Endothelial cell of umbilical vein (primary cell): ENCODE data around the gene GGT5. TPM values are rescaled to one million over a fixed set of nuclear protein-coding genes. Genes with fewer than 3 reads are reported as not detected.
"Not testable (repeated sequence)": the region's sequence is repeated elsewhere in the genome, so short reads cannot be mapped to it uniquely, and the experiment has no call there.

Experiments used
- BruUV-seq: library from RNA; stranded (reverse); fragments of 400-500 nt; replicated peaks from 2 replicates; lab custom pipeline; 2021; lab: Mats Ljungman, UMichigan
- CTCF ChIA-PET: fragments of 300-600, 350-600 bp; sonication (Branson Sonifier 250); formaldehyde crosslinking; loops from one replicate; lab custom pipeline; 2021; ENCODE audit warnings: antibody characterized with exemption, inconsistent platforms; lab: Charles Lee
- POLR2A ChIA-PET: fragments of 300-600, 350-600 bp; sonication (Branson Sonifier 250); formaldehyde crosslinking; loops from one replicate; lab custom pipeline; 2021; ENCODE audit warnings: antibody characterized with exemption, inconsistent platforms; lab: Charles Lee
- DNase-seq: peaks from one replicate; pipeline ENCODE4 v3.0.0-alpha.2; 2011; ENCODE audit warnings: low read depth, low spot score
- FAIRE-seq: peaks from 2 replicates; lab custom pipeline; 2011; peaks lifted over from hg19 to GRCh38; lab: Jason Lieb, UNC
- H2AFZ ChIP-seq: 2 replicates; pipeline ENCODE4 v1.6.0; 2012; ENCODE audit warnings: low read depth, low read length, control low read depth, inconsistent platforms
- H3K27ac ChIP-seq: 2 replicates; pipeline ENCODE4 v1.5.1; 2011; ENCODE audit warnings: low read depth, mild to moderate bottlenecking, control low read depth, low read length, moderate library complexity; ENCODE audit not compliant: insufficient read depth
- H3K27me3 ChIP-seq, 2 experiments: 2 replicates each; pipeline versions ENCODE4 v1.6.0 to v1.6.1; 2011; ENCODE audit warnings: low read length in 2 of 2, mixed read lengths in 1 of 2; ENCODE audit not compliant: control insufficient read depth in 2 of 2, insufficient read depth in 2 of 2
- H3K36me3 ChIP-seq, 2 experiments: 2 replicates in 1 of 2; 3 replicates in 1 of 2; pipeline ENCODE4 v1.5.1; 2011; ENCODE audit warnings: low read length in 2 of 2, mild to moderate bottlenecking in 1 of 2, moderate library complexity in 1 of 2; ENCODE audit not compliant: control insufficient read depth in 2 of 2, insufficient read depth in 2 of 2; ENCODE audit errors: extremely low read depth in 1 of 2
- H3K4me1 ChIP-seq: 3 replicates; pipeline ENCODE4 v1.5.1; 2011; ENCODE audit warnings: mild to moderate bottlenecking, low read length; ENCODE audit not compliant: control insufficient read depth, insufficient read depth; ENCODE audit errors: extremely low read depth
- H3K4me2 ChIP-seq: 2 replicates; pipeline ENCODE4 v1.6.1; 2011; ENCODE audit warnings: low read length, control low read depth, mixed read lengths; ENCODE audit not compliant: insufficient read depth
- H3K4me3 ChIP-seq, 3 experiments: fragments of 200-600 bp in 1 of 3; sonication (generic), shearing (Covaris generic) in 1 of 3; replicated peaks in 1 of 3; 2 replicates each; pipeline ENCODE4 v1.5.1; 2011 to 2016; ENCODE audit warnings: control low read depth in 3 of 3, low read length in 3 of 3, mild to moderate bottlenecking in 2 of 3, inconsistent platforms in 1 of 3, low read depth in 1 of 3, moderate library complexity in 1 of 3; ENCODE audit not compliant: insufficient read depth in 1 of 3
- H3K79me2 ChIP-seq: 2 replicates; pipeline ENCODE4 v1.6.0; 2012; ENCODE audit warnings: low read length, inconsistent platforms; ENCODE audit not compliant: control insufficient read depth, insufficient read depth
- H3K9ac ChIP-seq: replicated peaks from 2 replicates; pipeline ENCODE3; 2011; ENCODE audit warnings: low read length, control low read depth; ENCODE audit not compliant: insufficient read depth; ENCODE audit errors: extremely low read depth
- H3K9me1 ChIP-seq: replicated peaks from 3 replicates; pipeline ENCODE4 v1.6.0; 2011; ENCODE audit warnings: mild to moderate bottlenecking, low read length; ENCODE audit not compliant: control insufficient read depth, insufficient read depth; ENCODE audit errors: extremely low read depth
- H3K9me3 ChIP-seq: replicated peaks from 2 replicates; pipeline ENCODE4 v1.5.1; 2012; ENCODE audit warnings: low read length, inconsistent platforms; ENCODE audit not compliant: control insufficient read depth, insufficient read depth
- H4K20me1 ChIP-seq: replicated peaks from 2 replicates; pipeline ENCODE3; 2011; ENCODE audit warnings: mild to moderate bottlenecking, low read length; ENCODE audit not compliant: control insufficient read depth, insufficient read depth; ENCODE audit errors: extremely low read depth
- EZH2 ChIP-seq: IDR thresholded peaks from 2 replicates; pipeline ENCODE4 v1.6.1; 2012; ENCODE audit warnings: borderline replicate concordance, low read depth, mild to moderate bottlenecking, moderate library complexity, low read length, inconsistent platforms; ENCODE audit not compliant: severe bottlenecking
- FOS ChIP-seq: IDR thresholded peaks from 2 replicates; pipeline ENCODE4 v1.6.1; 2011; ENCODE audit warnings: mild to moderate bottlenecking, low read length, moderate library complexity, borderline replicate concordance; ENCODE audit not compliant: insufficient read depth
- GATA2 ChIP-seq: IDR thresholded peaks from 2 replicates; pipeline ENCODE4 v1.7.0; 2011; ENCODE audit warnings: low read depth, mild to moderate bottlenecking, moderate library complexity, mixed read lengths, low read length; ENCODE audit not compliant: insufficient read length, insufficient read depth
- JUN ChIP-seq: IDR thresholded peaks from 2 replicates; pipeline ENCODE4 v1.6.1; 2011; ENCODE audit warnings: borderline replicate concordance, low read depth; ENCODE audit not compliant: insufficient read length, insufficient read depth
- MYC ChIP-seq: IDR thresholded peaks from one replicate; pipeline ENCODE4 v1.6.1; 2011; ENCODE audit warnings: mild to moderate bottlenecking, low read depth, low read length
- POLR2A ChIP-seq: IDR thresholded peaks from 2 replicates; pipeline ENCODE4 v1.6.1; 2012; ENCODE audit warnings: low read depth, mild to moderate bottlenecking, control low read depth, low read length
- POLR2AphosphoS5 ChIP-seq: IDR thresholded peaks from 2 replicates; pipeline ENCODE4 v1.6.1; 2012; ENCODE audit warnings: low read depth, mild to moderate bottlenecking, control low read depth, low read length, moderate library complexity; ENCODE audit not compliant: insufficient read depth
- dilution Hi-C: fragments of 300-500 bp; cut with MboI; formaldehyde crosslinking; loops from one replicate; pipeline ENCODE4 v1.15.0; 2019; ENCODE audit warnings: low sequenced_read_pairs; ENCODE audit not compliant: extremely low pct_ligation_motif_present
- intact Hi-C: fragments of 100-400 bp; cut with micrococcal nuclease; formaldehyde crosslinking; loops from one replicate; pipeline ENCODE4 v1.10.0; 2022
- polyA plus RNA-seq, 4 experiments: library from polyadenylated mRNA; depleted of rRNA in 3 of 4; stranded (reverse) in 3 of 4; unstranded in 1 of 4; fragments of >200 nt; gene quantifications; 2 replicates each; pipeline versions ENCODE4 v1.2.1 to v1.2.3, GENCODE V29; 2011 to 2012; ENCODE audit warnings: missing spikeins in 1 of 4
- total RNA-seq: library from RNA; stranded (reverse); gene quantifications from 2 replicates; pipeline ENCODE4 v1.2.3, GENCODE V29; 2021
- TF ChIP-seq, protein P1 (sequence below), 2 donors: IDR thresholded peaks; 1 replicate in 1 of 2; 2 replicates in 1 of 2; pipeline ENCODE4 v1.5.1; 2011; ENCODE audit warnings: low read length in 2 of 2, mild to moderate bottlenecking in 2 of 2, moderate library complexity in 2 of 2, control low read depth in 1 of 2, inconsistent platforms in 1 of 2, low read depth in 1 of 2; ENCODE audit not compliant: insufficient read depth in 1 of 2; ENCODE audit errors: extremely low read depth in 1 of 2
- TF ChIP-seq, protein P2 (sequence below): IDR thresholded peaks from 2 replicates; pipeline ENCODE4 v1.6.1; 2011; ENCODE audit not compliant: insufficient read depth, insufficient read length

The GGT5 gene
- total and polyA plus RNA-seq, 2 donors (not counting 3 experiments of a cell fraction or from before 2014, with no cell fraction given), result 45.9 to 293 TPM

DNA sequence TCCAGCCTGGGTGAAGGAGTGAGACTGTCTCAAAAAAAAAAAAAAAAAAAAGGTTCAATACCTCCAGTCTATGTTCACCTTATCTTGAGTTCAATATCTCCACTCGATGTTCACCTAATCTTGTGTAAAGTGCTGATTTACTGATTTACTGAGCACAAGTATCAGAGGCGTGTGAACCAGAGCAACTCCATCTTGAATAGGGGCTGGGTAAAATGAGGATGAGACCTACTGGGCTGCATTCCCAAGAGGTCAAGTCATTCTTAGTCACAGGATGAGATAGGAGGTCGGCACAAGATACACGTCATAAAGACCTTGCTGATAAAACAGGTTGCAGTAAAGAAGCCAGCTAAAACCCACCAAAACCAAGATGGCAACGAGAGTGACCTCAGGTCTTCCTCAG is 41.0 kb downstream of the GGT5 start:
- H3K9me3 ChIP-seq, DNase-seq, FAIRE-seq, POLR2A ChIA-PET, H3K4me3 ChIP-seq, H3K79me2 ChIP-seq, intact Hi-C loops, H3K9me1 ChIP-seq, H3K27me3 ChIP-seq, H3K4me2 ChIP-seq, H3K9ac ChIP-seq, CTCF ChIA-PET, H3K36me3 ChIP-seq, H2AFZ ChIP-seq, dilution Hi-C loops, H4K20me1 ChIP-seq, BruUV-seq, H3K27ac ChIP-seq: not testable (repeated sequence)
- TF ChIP-seq GATA2, result peak; percentile 23
- peaks cover 50% of the 10 kb centered on the region for H3K4me1 ChIP-seq

DNA sequence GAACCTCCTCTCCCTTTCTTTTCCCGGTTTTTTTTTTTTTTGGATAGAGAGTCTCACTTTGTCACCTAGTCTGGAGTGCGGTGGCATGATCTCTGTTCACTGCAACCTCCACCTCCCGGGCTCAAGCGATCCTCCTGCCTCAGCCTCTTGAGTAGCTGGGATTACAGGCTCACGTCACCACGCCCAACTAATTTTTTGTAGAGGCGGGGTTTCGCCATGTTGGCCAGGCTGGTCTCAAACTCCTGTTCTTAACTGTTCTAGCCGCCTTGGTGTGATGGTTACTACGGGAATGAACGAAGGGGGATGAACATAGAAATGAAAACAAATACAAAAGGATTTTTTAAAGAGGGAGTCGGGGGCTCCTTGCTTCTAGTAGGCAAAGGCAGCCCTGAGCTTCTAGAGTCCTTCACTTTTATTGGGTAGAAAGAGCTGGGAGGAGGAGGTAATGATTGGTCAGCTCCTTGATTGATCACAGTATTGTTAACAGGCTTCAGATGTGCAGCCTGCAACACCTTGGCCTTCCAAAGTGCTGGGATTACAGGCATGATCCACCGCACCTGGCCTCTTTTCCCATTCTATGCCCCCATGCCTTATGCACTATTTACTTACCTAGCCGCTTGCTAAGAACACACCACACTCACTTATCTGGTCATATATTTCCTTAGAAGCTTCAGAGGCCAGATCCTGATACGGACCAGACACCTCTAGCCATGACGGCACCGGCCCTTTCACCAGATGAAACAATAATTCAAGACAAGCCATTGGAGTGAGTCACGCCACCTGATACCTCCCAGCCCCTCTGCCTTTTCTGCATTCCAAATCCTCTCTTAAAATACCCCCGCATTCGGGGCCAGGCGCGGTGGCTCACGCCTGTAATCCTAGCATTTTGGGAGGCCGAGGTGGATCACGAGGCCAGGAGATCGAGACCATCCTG is 42.9 kb downstream of the GGT5 start:
- H3K4me2 ChIP-seq, result no peak overlapping the region
- H3K9me3 ChIP-seq, result no peaks in the 10 kb centered on the region
- FAIRE-seq (peak; percentile 18), DNase-seq (no peak)
- H3K27ac ChIP-seq, result peak overlapping the region; percentile 22
- no peak overlapping the region for H3K9ac ChIP-seq
- TF ChIP-seq MYC (no peak), POLR2AphosphoS5 (no peak), JUN (no peak), FOS (no peak), POLR2A (no peak), GATA2 (no peak), EZH2 (no peak)
- TF ChIP-seq, protein P1, sequence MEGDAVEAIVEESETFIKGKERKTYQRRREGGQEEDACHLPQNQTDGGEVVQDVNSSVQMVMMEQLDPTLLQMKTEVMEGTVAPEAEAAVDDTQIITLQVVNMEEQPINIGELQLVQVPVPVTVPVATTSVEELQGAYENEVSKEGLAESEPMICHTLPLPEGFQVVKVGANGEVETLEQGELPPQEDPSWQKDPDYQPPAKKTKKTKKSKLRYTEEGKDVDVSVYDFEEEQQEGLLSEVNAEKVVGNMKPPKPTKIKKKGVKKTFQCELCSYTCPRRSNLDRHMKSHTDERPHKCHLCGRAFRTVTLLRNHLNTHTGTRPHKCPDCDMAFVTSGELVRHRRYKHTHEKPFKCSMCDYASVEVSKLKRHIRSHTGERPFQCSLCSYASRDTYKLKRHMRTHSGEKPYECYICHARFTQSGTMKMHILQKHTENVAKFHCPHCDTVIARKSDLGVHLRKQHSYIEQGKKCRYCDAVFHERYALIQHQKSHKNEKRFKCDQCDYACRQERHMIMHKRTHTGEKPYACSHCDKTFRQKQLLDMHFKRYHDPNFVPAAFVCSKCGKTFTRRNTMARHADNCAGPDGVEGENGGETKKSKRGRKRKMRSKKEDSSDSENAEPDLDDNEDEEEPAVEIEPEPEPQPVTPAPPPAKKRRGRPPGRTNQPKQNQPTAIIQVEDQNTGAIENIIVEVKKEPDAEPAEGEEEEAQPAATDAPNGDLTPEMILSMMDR (IDR thresholded peaks at IDR 0.05; ENCODE audit: extremely low read depth in 1 of 2, insufficient read depth in 1 of 2, low read depth in 1 of 2, low read length in 2 of 2), result no peak
- TF ChIP-seq, protein P2, sequence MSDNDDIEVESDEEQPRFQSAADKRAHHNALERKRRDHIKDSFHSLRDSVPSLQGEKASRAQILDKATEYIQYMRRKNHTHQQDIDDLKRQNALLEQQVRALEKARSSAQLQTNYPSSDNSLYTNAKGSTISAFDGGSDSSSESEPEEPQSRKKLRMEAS, result no peak
- no peaks in the 10 kb centered on the region for H3K27me3 ChIP-seq
- ChIA-PET CTCF (interaction anchor here (1.2 to 3.3 kb wide), 2 partner anchors 12 to 30 kb away, joined by 5 to 17 read pairs; no protein-coding TSS in a partner anchor), POLR2A (no interaction called here)
- H2AFZ ChIP-seq, result no peak overlapping the region
- dilution Hi-C loops (no loop called here), intact Hi-C loops (no loop called here)
- peaks cover 34% of the 10 kb centered on the region for H3K4me1 ChIP-seq
- no peak overlapping the region for H3K4me3 ChIP-seq
- H4K20me1 ChIP-seq, result no peaks in the 10 kb centered on the region
- H3K9me1 ChIP-seq, result no peaks in the 10 kb centered on the region
- no peaks in the 10 kb centered on the region for H3K79me2 ChIP-seq
- H3K36me3 ChIP-seq, result no peaks in the 10 kb centered on the region
- no TSS peak for BruUV-seq
